Left ventricle myocardium inferior (tissue), 1 donor: ENCODE measurements around the gene PIAS1. TPM values are rescaled to one million over a fixed set of nuclear protein-coding genes. Genes with fewer than 3 reads are reported as not detected.

ENCODE experiments used
- DNase-seq: peaks from one replicate; pipeline ENCODE4 v3.0.0-alpha.2; 2020
- H3K27ac ChIP-seq: fragments of 200-600 bp; replicated peaks from 2 replicates; pipeline ENCODE4 v1.8.0; 2021
- H3K27me3 ChIP-seq: fragments of 200-600 bp; 2 replicates; pipeline ENCODE4 v1.8.0; 2021; ENCODE audit warnings: low read depth
- H3K36me3 ChIP-seq: fragments of 200-600 bp; 2 replicates; pipeline ENCODE4 v1.8.0; 2021
- H3K4me1 ChIP-seq: fragments of 200-600 bp; 2 replicates; pipeline ENCODE4 v1.8.0; 2021
- H3K4me3 ChIP-seq: fragments of 200-600 bp; 2 replicates; pipeline ENCODE4 v1.8.0; 2021; ENCODE audit warnings: mild to moderate bottlenecking, moderate library complexity
- H3K9me3 ChIP-seq: fragments of 200-600 bp; replicated peaks from 2 replicates; pipeline ENCODE4 v1.8.0; 2021
- CTCF ChIP-seq: fragments of 200-600 bp; IDR thresholded peaks from 2 replicates; pipeline ENCODE4 v1.8.0; 2021; ENCODE audit warnings: antibody characterized with exemption, mild to moderate bottlenecking, borderline replicate concordance
- intact Hi-C: fragments of 100-400 bp; cut with micrococcal nuclease; formaldehyde crosslinking; loops from one replicate; pipeline ENCODE4 v1.11.0; 2022
- total RNA-seq: library from RNA; stranded (reverse); fragmentation: NEBNext Ultra II Directional; extraction: Animal tissue kit (Norgen Biotek cat#: 25700); gene quantifications from one replicate; pipeline ENCODE4 v1.2.1, GENCODE V29; 2021
- donor health status: DM: no; HTN: yes; CAD: no; lungs with severe emphysema.

The PIAS1 gene
- total RNA-seq, 1 donor from 2014 or later: 29.9 TPM

GRCh38 chr15:68229386-68230156 lies 175.5 kb downstream of the PIAS1 start, which contains the start of gene CLN6:
CLN6 (minus strand) TSS chr15:68229728; CDS start chr15:68229584, 144 bp downstream.
- intact Hi-C loops: no loop called here

GRCh38 chr15:68230157-68231100 lies 176.3 kb downstream of the PIAS1 start:
- TF ChIP-seq CTCF: no peak

More at GRCh38 chr15:68229386-68230156, 175.5 kb downstream of the PIAS1 start, which contains the start of gene CLN6:
- Histone ChIP-seq H3K9me3 (no peaks in the 10 kb centered on the region), H3K36me3 (no peaks in the 10 kb centered on the region), H3K4me3 (peak within 1 kb of the TSS; percentile 93), H3K4me1 (peaks cover 26% of the 10 kb centered on the region), H3K27ac (peak within 1 kb of the TSS; percentile 88), H3K27me3 (no peaks in the 10 kb centered on the region)
- no peak for TF ChIP-seq CTCF
- DNase-seq: peak; percentile 85

GRCh38 chr15:68231102-68231818 lies 177.1 kb downstream of the PIAS1 start:
- Histone ChIP-seq H3K4me1 (peaks cover 26% of the 10 kb centered on the region), H3K27me3 (no peaks in the 10 kb centered on the region), H3K4me3 (no peak overlapping the region), H3K9me3 (no peaks in the 10 kb centered on the region), H3K36me3 (no peaks in the 10 kb centered on the region), H3K27ac (no peak overlapping the region)
- DNase-seq: no peak
- intact Hi-C loops: no loop called here
- no peak for TF ChIP-seq CTCF

More at GRCh38 chr15:68230157-68231100, 176.3 kb downstream of the PIAS1 start:
- no peak for DNase-seq
- Histone ChIP-seq H3K36me3 (no peaks in the 10 kb centered on the region), H3K27ac (peak overlapping the region; percentile 88), H3K27me3 (no peaks in the 10 kb centered on the region), H3K4me3 (peak overlapping the region; percentile 93), H3K9me3 (no peaks in the 10 kb centered on the region), H3K4me1 (peaks cover 26% of the 10 kb centered on the region)
- intact Hi-C loops: no loop called here

GRCh38 chr15:68232449-68232848 lies 178.3 kb downstream of the PIAS1 start:
- Histone ChIP-seq H3K9me3 (no peaks in the 10 kb centered on the region), H3K4me1 (peaks cover 26% of the 10 kb centered on the region), H3K4me3 (no peak overlapping the region), H3K27ac (no peak overlapping the region), H3K27me3 (no peaks in the 10 kb centered on the region), H3K36me3 (no peaks in the 10 kb centered on the region)
- intact Hi-C loops: no loop called here
- DNase-seq: no peak
- no peak for TF ChIP-seq CTCF

GRCh38 chr15:68232937-68233336 lies 178.8 kb downstream of the PIAS1 start:
- no peaks in the 10 kb centered on the region for H3K36me3 ChIP-seq
- no peak for TF ChIP-seq CTCF
- no peak overlapping the region for H3K27ac ChIP-seq
- H3K4me3 ChIP-seq: no peak overlapping the region
- DNase-seq: no peak
- no peaks in the 10 kb centered on the region for H3K9me3 ChIP-seq
- intact Hi-C loops: no loop called here
- H3K27me3 ChIP-seq: no peaks in the 10 kb centered on the region
- H3K4me1 ChIP-seq: peaks cover 24% of the 10 kb centered on the region
